ENCODE data around the gene PTPN21.

The PTPN21 gene

GRCh38 chr14:88562831-88563686 lies 8.3 kb upstream of the PTPN21 start, which contains the start of gene ZC3H14:
ZC3H14 (plus strand) TSS chr14:88563037; CDS start chr14:88563134, 97 bp downstream.
- Mint-ChIP-seq H3K9me3 (no peaks in the 10 kb centered on the region), H3K4me1 (peaks cover 34% of the 10 kb centered on the region), H3K27me3 (no peaks in the 10 kb centered on the region), H3K4me3 (peak within 1 kb of the TSS; percentile 99), H3K27ac (peak within 1 kb of the TSS; percentile 94), H3K36me3 (peaks cover 3% of the 10 kb centered on the region)

DNA sequence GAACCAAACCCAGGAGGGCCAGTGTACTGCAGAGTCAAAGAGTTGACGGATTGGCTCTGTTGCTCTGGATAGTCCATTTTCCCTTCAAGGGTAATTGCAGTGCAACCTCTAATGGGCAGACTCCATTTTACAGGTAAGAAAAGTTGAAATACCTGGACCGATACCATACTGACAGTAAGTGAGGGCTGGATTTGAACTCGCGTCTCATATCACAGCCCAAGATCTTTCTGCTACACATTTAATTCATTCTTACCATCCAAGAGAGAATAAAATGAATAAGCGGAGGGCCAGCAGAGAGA lies 7.7 kb upstream of the PTPN21 start:
- no peaks in the 10 kb centered on the region for H3K9me3 Mint-ChIP-seq
- H3K4me3 Mint-ChIP-seq = peak overlapping the region; percentile 99
- H3K27ac Mint-ChIP-seq = peak overlapping the region; percentile 92
- peaks cover 39% of the 10 kb centered on the region for H3K4me1 Mint-ChIP-seq
- no peaks in the 10 kb centered on the region for H3K27me3 Mint-ChIP-seq
- no peaks in the 10 kb centered on the region for H3K36me3 Mint-ChIP-seq

DNA sequence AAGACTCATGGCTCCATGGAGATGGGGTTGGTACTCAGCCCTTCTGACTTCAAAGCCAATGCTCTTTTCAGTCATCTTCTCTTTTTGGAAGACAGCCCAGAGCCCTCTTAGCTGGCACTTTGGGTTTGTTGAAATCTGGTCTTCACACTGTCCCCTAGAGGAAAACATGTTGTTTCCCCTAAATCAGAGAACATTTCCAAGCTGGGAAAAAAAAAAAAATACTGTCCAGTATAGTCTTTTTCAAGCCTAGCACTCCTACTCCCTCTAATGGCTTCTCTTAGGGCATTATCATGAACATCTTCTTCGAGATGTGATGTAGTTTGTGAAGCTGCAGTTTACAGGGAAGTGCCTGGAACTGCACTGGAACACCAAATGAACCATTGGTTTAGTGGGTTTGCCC lies 5.0 kb upstream of the PTPN21 start:
- Mint-ChIP-seq H3K4me1 (peaks cover 51% of the 10 kb centered on the region), H3K36me3 (no peaks in the 10 kb centered on the region), H3K27ac (no peak overlapping the region), H3K27me3 (peaks cover 13% of the 10 kb centered on the region), H3K4me3 (no peak overlapping the region), H3K9me3 (no peaks in the 10 kb centered on the region)

DNA sequence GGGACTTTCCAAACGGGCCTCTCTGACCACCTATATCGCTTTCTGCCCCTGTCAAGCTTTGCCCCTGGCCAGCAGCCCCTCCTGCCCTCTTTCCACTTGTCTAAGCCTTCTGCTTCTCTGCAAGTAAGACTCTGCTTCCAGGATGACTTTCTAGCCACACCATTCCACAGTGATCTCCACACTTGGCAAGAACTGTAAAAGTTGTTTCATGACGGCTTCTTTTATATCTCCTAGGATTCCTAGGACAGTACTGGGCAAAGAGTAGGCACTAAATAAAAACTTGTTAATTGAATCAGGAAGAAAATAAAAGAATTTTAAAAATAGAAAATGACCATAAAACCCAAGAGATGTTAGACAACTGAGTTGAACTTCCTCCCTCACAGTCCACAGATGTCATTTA lies 1.8 kb upstream of the PTPN21 start:
- Mint-ChIP-seq H3K4me3 (no peak overlapping the region), H3K36me3 (no peaks in the 10 kb centered on the region), H3K9me3 (no peaks in the 10 kb centered on the region), H3K27me3 (peaks cover 34% of the 10 kb centered on the region), H3K27ac (peak overlapping the region; percentile 48), H3K4me1 (peaks cover 44% of the 10 kb centered on the region)

GRCh38 chr14:88553886-88554456 lies 836 bp downstream of the PTPN21 start:
- Mint-ChIP-seq H3K9me3 (no peaks in the 10 kb centered on the region), H3K27me3 (peaks cover 34% of the 10 kb centered on the region)

DNA sequence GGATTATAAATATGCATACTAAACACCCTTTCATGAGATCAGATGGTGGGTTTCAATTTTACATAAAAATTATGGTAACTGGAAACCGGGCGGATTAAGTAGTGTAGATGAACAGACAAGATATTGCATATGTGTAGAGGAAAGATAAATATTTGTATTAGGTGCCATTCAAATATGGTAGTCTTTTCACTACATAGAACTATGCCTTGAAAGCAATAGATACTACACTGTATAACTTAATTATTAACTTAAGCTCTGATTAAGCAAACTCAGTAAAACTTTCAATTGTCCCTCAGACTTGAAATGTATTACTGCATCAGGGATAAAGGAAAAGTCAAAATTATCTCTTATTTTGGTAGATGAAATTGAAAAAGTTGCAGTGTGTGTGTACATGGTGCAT lies 1.9 kb downstream of the PTPN21 start:
- H3K27ac Mint-ChIP-seq = no peak overlapping the region
- H3K36me3 Mint-ChIP-seq = no peaks in the 10 kb centered on the region
- H3K4me3 Mint-ChIP-seq = no peak overlapping the region
- H3K27me3 Mint-ChIP-seq = peaks cover 34% of the 10 kb centered on the region
- peaks cover 32% of the 10 kb centered on the region for H3K4me1 Mint-ChIP-seq
- H3K9me3 Mint-ChIP-seq = no peaks in the 10 kb centered on the region

More at GRCh38 chr14:88553886-88554456, 836 bp downstream of the PTPN21 start:
- no peaks in the 10 kb centered on the region for H3K36me3 Mint-ChIP-seq
- H3K4me1 Mint-ChIP-seq = peaks cover 36% of the 10 kb centered on the region
- peak overlapping the region; percentile 74 for H3K4me3 Mint-ChIP-seq
- peak overlapping the region; percentile 55 for H3K27ac Mint-ChIP-seq

DNA sequence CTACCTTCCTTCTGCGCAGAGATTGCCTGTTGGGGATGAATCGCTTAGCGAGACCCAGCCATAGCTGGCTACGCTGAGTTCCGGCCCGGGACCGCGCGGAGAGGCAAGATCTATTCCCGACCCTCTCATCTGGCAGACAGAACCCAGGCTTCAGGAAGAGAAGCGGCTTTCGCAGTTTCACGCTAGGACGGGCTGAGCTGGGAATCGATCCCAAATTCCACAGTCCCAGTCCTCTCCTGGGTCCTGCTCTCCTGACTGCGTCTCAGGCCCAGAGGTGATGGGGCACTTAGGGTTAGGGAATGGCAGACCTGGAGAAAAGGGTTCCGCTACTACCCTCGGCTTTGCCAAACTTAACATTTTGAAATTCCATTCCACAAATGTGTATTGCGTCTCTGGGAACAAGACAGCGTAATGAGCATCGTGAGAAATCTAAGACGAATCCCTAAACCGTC lies 2.8 kb downstream of the PTPN21 start:
- Mint-ChIP-seq H3K9me3 (no peaks in the 10 kb centered on the region), H3K4me3 (peak overlapping the region; percentile 66), H3K4me1 (peaks cover 23% of the 10 kb centered on the region), H3K36me3 (no peaks in the 10 kb centered on the region), H3K27me3 (peaks cover 34% of the 10 kb centered on the region), H3K27ac (no peak overlapping the region)

DNA sequence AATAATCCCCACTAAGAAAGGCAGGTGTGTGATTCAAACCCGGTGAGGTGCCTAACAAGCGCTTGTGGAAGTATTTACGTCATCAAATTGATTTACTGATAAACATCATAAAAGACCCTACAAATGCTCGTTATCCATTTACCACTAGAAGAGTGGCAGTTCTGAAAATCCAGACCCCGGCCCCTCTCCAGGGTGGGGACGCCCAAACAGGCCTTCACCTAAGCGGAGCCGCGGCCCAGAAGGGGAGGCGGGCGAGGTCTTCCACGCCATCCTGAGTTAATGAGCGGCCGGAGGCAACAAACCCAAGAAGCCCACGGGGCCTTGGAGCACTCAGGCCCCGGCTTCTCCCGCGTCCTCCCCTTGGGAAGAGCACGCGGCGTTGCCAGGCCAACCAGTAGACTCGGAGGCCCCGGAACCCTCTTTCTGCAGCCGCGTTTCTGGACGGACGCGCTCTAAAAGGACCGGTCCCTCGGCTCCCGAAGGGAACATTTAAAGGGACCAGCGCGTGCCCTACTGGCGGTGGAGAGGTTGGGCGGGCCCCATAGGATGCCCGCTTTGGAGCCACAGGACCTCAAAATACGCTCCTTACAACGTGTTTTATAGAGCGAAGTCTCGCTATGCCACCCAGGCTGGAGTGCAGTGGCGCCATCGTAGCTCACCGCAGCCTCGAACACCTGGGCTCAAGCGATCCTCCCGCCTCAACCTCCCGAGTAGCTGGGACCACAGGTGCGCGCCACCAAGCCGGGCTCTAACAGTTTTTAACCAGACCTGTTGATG lies 3.5 kb downstream of the PTPN21 start:
- peak overlapping the region; percentile 66 for H3K4me3 Mint-ChIP-seq
- H3K36me3 Mint-ChIP-seq = no peaks in the 10 kb centered on the region

DNA sequence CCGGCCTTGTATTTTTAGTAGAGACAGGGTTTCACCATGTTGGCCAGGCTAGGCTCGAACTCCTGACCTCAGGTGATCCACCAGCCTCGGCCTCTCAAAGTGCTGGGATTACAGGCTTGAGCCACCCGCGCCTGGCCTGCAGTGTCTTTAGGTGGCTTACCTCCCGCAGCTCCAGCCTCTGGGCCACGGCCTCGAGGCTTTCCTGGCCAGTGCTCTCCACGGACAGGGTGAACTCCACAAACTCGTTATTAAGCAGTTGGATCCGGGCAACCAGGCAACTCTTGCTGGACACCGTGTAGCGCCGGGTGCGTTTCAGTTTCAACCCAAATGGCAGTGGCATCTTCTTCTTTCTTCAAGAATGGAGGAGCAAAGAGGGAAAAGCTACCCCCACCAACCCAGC lies 4.7 kb downstream of the PTPN21 start:
- H3K4me3 Mint-ChIP-seq = no peak overlapping the region
- no peaks in the 10 kb centered on the region for H3K36me3 Mint-ChIP-seq
- H3K27ac Mint-ChIP-seq = no peak overlapping the region
- peaks cover 16% of the 10 kb centered on the region for H3K4me1 Mint-ChIP-seq
- no peaks in the 10 kb centered on the region for H3K9me3 Mint-ChIP-seq
- H3K27me3 Mint-ChIP-seq = peaks cover 22% of the 10 kb centered on the region

More for the DNA sequence above, 3.5 kb downstream of the PTPN21 start:
- peaks cover 30% of the 10 kb centered on the region for H3K27me3 Mint-ChIP-seq
- H3K9me3 Mint-ChIP-seq = no peaks in the 10 kb centered on the region
- H3K4me1 Mint-ChIP-seq = peaks cover 16% of the 10 kb centered on the region
- H3K27ac Mint-ChIP-seq = no peak overlapping the region

GRCh38 chr14:88547386-88547780 lies 7.4 kb downstream of the PTPN21 start:
- H3K27me3 Mint-ChIP-seq = peaks cover 4% of the 10 kb centered on the region
- no peaks in the 10 kb centered on the region for H3K36me3 Mint-ChIP-seq
- no peak overlapping the region for H3K4me3 Mint-ChIP-seq
- H3K27ac Mint-ChIP-seq = no peak overlapping the region
- no peaks in the 10 kb centered on the region for H3K9me3 Mint-ChIP-seq
- peaks cover 7% of the 10 kb centered on the region for H3K4me1 Mint-ChIP-seq

- no peaks in the 10 kb centered on the region for H3K9me3 Mint-ChIP-seq
- H3K4me1 Mint-ChIP-seq = peaks cover under 1% of the 10 kb centered on the region
- no peaks in the 10 kb centered on the region for H3K36me3 Mint-ChIP-seq
- no peak overlapping the region for H3K27ac Mint-ChIP-seq
- no peak overlapping the region for H3K4me3 Mint-ChIP-seq
- peaks cover 2% of the 10 kb centered on the region for H3K27me3 Mint-ChIP-seq
Measured at GRCh38 chr14:88546621-88547385, 8.0 kb downstream of the PTPN21 start.

GRCh38 chr14:88545256-88545655 lies 9.6 kb downstream of the PTPN21 start:
- Mint-ChIP-seq H3K27me3 (peaks cover 3% of the 10 kb centered on the region), H3K4me3 (no peak overlapping the region), H3K27ac (no peak overlapping the region), H3K4me1 (no peaks in the 10 kb centered on the region), H3K36me3 (no peaks in the 10 kb centered on the region), H3K9me3 (no peaks in the 10 kb centered on the region)

GRCh38 chr14:88542857-88543795 lies 11.7 kb downstream of the PTPN21 start:
- H3K9me3 Mint-ChIP-seq = no peaks in the 10 kb centered on the region
- no peaks in the 10 kb centered on the region for H3K36me3 Mint-ChIP-seq
- peaks cover 7% of the 10 kb centered on the region for H3K27me3 Mint-ChIP-seq
- H3K4me1 Mint-ChIP-seq = no peaks in the 10 kb centered on the region
- no peak overlapping the region for H3K27ac Mint-ChIP-seq
- H3K4me3 Mint-ChIP-seq = no peak overlapping the region

GRCh38 chr14:88541324-88541723 lies 13.5 kb downstream of the PTPN21 start:
- peaks cover 7% of the 10 kb centered on the region for H3K27me3 Mint-ChIP-seq
- no peaks in the 10 kb centered on the region for H3K36me3 Mint-ChIP-seq
- H3K4me1 Mint-ChIP-seq = no peaks in the 10 kb centered on the region
- H3K4me3 Mint-ChIP-seq = no peak overlapping the region
- no peaks in the 10 kb centered on the region for H3K9me3 Mint-ChIP-seq
- no peak overlapping the region for H3K27ac Mint-ChIP-seq
